Cardiac ventricle fibroblast (primary cell): ENCODE measurements around the gene MEGF6. TPM values are rescaled to one million over a fixed set of nuclear protein-coding genes. Genes with fewer than 3 reads are reported as not detected.

ENCODE experiments used
- total RNA-seq: library from RNA; depleted of rRNA; stranded (reverse); fragments of >200 nt; gene quantifications from 2 replicates; pipeline ENCODE4 v1.2.3, GENCODE V29; 2015

The MEGF6 gene, protein sequence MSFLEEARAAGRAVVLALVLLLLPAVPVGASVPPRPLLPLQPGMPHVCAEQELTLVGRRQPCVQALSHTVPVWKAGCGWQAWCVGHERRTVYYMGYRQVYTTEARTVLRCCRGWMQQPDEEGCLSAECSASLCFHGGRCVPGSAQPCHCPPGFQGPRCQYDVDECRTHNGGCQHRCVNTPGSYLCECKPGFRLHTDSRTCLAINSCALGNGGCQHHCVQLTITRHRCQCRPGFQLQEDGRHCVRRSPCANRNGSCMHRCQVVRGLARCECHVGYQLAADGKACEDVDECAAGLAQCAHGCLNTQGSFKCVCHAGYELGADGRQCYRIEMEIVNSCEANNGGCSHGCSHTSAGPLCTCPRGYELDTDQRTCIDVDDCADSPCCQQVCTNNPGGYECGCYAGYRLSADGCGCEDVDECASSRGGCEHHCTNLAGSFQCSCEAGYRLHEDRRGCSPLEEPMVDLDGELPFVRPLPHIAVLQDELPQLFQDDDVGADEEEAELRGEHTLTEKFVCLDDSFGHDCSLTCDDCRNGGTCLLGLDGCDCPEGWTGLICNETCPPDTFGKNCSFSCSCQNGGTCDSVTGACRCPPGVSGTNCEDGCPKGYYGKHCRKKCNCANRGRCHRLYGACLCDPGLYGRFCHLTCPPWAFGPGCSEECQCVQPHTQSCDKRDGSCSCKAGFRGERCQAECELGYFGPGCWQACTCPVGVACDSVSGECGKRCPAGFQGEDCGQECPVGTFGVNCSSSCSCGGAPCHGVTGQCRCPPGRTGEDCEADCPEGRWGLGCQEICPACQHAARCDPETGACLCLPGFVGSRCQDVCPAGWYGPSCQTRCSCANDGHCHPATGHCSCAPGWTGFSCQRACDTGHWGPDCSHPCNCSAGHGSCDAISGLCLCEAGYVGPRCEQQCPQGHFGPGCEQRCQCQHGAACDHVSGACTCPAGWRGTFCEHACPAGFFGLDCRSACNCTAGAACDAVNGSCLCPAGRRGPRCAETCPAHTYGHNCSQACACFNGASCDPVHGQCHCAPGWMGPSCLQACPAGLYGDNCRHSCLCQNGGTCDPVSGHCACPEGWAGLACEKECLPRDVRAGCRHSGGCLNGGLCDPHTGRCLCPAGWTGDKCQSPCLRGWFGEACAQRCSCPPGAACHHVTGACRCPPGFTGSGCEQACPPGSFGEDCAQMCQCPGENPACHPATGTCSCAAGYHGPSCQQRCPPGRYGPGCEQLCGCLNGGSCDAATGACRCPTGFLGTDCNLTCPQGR (N-terminal part only)
- total RNA-seq, result 1.2 and 2.4 TPM in 2 replicates

DNA sequence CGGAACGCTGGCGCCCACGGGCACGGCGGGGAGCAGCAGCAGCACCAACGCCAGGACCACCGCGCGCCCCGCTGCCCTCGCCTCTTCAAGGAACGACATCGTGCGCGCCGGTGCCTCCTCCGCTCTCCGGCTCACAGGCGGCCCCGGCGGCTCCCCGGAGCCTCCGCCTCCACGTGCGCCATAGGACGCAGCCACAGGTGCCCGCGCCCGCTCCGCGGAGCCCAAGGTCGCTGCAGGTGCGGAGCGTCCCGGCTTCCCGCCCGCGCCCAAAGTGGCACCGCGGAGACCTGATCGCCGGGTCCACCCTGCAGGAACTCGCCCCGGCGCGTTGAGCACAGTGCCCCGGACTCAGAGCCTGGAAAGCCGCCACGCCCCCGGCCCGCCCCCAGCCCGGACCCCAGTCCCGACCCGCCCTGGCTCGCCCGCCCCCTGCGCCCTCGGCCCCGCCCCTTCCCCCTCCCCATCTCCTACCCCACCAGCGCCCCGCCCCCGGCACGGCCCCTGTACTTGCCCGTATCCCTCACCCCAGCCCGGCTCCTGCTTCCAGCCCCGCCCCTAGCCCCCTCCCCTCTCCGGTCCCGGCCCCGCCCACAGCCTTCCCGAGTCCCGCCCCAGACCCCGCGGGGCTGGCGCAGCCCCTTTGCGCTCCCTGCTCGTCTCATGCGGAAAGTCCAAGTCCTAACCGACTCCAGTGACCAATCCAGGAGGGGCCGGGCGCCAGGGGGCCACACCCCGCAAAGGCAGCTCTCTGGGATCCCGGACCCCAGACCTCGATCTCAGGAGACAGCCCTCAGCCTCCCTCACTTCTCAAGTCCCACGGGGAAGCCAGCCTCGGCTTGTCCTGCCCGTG lies at the start of gene MEGF6:
Gene MEGF6, minus strand, starts transcription at position 339 of the 850 bp plus-strand sequence. Its CDS starts 240 bp downstream, at position 99.

DNA sequence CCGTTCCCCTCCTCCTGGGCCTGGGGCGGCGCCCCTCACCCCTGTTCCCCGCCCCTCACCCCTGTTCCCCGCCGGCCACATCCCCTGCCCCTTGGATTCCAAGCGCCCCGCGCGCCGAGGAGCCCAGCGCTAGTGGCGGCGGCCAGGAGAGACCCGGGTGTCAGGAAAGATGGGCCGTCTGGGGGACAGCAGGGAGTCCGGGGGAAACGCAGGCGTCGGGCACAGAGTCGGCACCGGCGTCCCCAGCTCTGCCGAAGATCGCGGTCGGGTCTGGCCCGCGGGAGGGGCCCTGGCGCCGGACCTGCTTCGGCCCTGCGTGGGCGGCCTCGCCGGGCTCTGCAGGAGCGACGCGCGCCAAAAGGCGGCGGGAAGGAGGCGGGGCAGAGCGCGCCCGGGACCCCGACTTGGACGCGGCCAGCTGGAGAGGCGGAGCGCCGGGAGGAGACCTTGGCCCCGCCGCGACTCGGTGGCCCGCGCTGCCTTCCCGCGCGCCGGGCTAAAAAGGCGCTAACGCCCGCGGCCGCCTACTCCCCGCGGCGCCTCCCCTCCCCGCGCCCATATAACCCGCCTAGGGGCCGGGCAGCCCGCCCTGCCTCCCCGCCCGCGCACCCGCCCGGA lies 40.7 kb upstream of the MEGF6 start, which contains the start of gene TP73:
Gene TP73, plus strand, starts transcription at position 587 of the 618 bp plus-strand sequence. CDS start 29,850 bp downstream, outside the sequence.

DNA sequence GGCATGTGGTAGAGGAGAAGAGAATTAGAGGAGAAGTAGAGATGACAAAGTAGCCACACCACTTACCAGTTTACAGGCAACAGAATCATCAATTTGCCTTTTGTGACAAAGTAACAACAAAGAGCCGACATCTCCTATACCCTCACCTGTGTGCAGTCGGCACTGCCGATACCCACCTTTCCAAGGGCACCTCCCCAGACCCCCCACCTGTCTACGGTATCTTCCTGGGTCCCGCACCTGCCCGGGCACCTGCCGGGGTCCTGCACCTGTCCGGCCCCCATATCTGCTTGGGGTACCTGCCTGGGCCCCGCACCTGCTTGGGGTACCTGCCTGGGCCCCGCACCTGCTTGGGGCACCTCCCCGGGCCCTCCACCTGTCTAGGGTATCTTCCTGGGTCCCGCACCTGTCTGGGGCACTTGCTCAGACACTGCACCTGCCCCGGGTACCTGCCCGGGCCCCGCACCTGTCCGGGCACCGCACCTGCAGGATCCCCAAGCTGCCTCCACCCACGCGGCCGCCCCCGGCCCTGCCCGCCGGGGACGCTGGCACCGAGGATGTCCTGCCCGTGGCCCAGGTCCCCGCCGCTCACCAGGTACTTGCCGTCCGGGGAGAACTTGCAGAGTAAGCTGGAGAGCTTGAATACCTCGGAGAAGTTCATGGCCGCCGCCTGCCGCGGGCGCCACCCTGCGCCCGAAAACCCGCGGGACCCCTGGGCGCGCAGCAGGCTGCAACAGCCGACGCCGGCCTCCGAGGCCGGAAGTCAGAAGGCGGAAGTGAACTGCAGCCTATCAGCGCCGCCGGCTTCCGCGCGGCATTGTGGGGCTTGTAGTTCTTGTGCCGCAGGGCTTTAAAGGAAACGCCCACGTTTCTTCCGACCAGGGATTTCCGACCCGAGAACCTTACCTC lies 38.3 kb upstream of the MEGF6 start, which contains the start of gene WRAP73:
Gene WRAP73, minus strand, starts transcription at position 762 of the 906 bp plus-strand sequence. Its CDS starts 104 bp downstream, at position 658.

DNA sequence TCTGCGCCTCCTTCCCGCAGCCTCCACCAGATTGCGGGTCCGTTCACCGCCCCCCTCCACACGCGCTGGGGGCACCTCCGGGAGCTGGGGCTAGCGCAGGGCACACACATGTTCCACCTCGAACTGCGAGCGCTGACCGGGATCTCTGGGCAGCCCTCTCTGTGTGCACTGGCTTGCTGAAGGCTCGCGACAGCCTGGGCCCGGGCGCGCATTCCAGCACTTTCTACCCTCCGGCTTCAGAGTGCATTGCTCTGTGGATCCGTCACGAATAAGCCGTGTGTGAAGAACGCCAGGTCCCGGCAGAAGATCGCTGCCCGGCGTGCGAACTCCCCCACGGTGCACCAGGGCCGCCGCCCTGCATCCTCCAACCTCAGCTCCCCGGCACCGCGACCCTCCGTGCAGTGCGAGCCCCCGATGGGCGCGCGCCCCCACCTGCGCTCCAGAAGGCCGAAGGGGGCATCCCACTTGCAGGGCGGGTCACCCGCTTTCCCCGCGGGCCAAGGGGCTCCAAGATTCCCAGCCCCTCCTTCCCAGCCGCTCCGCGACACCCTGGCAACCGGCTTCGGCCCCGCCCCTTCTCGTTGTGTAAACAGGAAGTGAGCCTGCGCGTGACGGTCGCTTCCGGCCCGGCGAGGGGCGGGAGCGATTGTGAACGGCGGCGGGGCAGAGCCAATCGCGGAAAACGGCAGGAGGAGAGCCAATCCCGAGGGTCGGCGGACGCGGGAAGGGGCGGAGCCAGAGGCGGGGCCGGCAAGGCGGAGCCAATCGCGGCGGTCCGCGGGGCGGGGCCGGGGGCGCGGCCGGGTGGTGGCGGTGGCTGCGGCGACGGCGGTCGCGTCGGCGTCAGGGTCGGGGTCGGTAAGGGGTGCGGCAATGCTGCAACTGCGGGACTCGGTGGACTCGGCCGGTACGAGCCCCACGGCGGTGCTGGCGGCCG lies 13.2 kb upstream of the MEGF6 start, which contains the start of gene TPRG1L:
Gene TPRG1L, plus strand, starts transcription at position 816 of the 937 bp plus-strand sequence. Its CDS starts 58 bp downstream, at position 874.

DNA sequence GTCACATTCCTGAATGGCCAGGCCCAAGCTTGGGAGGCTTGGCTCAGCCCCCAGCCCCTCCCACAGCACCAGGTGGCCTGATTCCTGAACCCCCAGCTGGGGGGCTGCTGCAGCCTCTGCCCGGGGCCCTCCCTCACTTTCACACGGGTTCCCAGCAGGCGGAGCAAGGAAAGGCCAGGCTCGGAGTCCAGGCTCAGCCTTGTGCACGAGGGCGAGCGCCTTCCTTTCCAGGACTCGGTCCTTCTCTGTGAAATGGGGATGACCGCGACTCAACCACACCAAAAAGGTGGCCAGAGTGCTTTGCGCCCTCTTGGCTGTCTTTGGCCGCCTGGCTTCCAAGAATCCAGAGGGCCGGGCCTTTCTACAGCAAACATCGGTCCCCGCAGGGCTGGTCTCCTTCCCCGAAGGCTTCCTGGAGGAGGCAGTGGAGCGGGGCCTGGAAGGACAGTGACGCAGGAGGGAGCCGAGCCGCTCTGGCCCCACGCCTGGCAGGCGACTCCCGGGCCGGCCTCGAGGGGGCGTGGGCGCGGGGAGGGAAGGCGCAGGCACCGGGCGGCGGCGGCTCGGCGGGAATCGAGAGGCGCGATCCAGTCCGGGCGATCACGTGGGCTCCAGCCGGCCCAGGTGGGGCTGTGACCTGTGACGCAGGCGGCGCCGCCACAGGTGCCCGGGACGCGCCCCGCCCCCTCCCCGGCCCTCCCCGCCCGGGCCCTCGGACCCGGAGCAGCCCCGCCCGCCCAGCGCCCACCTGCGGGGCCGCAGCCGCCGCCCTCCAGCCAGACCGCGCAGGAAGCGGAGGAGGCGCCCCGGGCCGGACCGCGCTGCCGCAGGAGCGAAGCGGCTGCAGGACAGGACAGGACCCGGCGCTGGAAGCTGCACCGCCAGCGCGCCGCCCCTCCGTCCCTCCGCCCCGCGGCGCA lies 157.2 kb downstream of the MEGF6 start, which contains the start of gene ARHGEF16:
Gene ARHGEF16, plus strand, starts transcription at position 775 of the 920 bp plus-strand sequence. CDS start 8,420 bp downstream, outside the sequence.

Other genes with a start within 250 kb of the MEGF6 start
- not detected in 2 replicates for gene ARHGEF16, start 156.8 kb downstream of the MEGF6 start, total RNA-seq
- gene TPRG1L, start 13.5 kb upstream of the MEGF6 start, total RNA-seq, result 24.5 and 32.0 TPM in 2 replicates
- gene WRAP73, start 38.6 kb upstream of the MEGF6 start, total RNA-seq, result 9.9 and 12.7 TPM in 2 replicates
- not detected in 2 replicates for gene TP73, start 41.0 kb upstream of the MEGF6 start, total RNA-seq
- gene CCDC27, start 140.9 kb upstream of the MEGF6 start, total RNA-seq, result not detected in 2 replicates
- 2.1 TPM in 1 of 2 replicates, not detected in the other for gene SMIM1, start 161.2 kb upstream of the MEGF6 start, total RNA-seq
- gene LRRC47, start 185.0 kb upstream of the MEGF6 start, total RNA-seq, result 30.4 and 34.1 TPM in 2 replicates
- gene CEP104, start 245.7 kb upstream of the MEGF6 start, total RNA-seq, result 9.7 and 16.7 TPM in 2 replicates
- gene DFFB, start 246.0 kb upstream of the MEGF6 start, total RNA-seq, result 3.9 and 4.5 TPM in 2 replicates